Body of pancreas (tissue), 4 donors: Measurements from ENCODE around the gene TICAM2.

Experiments used
- POLR2A ChIP-seq, 3 donors: fragments of 450-650 bp; IDR thresholded peaks; one replicate each; pipeline ENCODE4 v1.6.1; 2016; ENCODE audit warnings: antibody characterized with exemption in 3 of 3, mild to moderate bottlenecking in 2 of 3
- TF ChIP-seq, protein P1 (sequence below), 7 experiments: fragments of 450-650 bp in 4 of 7; fragments of 200-600 bp in 3 of 7; sonication (generic) in 3 of 7; IDR thresholded peaks; one replicate each; pipeline ENCODE4 v1.5.1; 2016 to 2019; ENCODE audit warnings: antibody characterized with exemption in 7 of 7

DNA sequence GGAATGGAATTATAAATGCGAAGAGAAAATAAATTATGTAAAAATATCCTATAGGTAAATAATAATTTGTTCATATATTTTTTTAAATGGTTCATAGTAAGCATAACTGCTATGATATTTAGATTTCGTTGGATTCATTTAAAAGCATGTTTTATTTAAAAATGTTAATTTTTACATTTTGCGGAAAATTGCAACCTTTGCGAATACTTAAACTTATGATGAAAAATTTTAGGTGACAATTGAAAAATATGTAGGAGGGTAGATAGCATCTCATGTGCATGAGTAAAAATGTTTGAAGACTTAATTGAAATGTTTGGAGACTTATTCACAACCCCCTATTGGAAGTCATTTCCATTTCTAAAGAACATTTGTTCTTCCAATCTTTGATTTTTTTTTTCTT lies 53.6 kb downstream of the TICAM2 start:
- TF ChIP-seq POLR2A (IDR thresholded peaks at IDR 0.05): no peak
- TF ChIP-seq, protein P1, sequence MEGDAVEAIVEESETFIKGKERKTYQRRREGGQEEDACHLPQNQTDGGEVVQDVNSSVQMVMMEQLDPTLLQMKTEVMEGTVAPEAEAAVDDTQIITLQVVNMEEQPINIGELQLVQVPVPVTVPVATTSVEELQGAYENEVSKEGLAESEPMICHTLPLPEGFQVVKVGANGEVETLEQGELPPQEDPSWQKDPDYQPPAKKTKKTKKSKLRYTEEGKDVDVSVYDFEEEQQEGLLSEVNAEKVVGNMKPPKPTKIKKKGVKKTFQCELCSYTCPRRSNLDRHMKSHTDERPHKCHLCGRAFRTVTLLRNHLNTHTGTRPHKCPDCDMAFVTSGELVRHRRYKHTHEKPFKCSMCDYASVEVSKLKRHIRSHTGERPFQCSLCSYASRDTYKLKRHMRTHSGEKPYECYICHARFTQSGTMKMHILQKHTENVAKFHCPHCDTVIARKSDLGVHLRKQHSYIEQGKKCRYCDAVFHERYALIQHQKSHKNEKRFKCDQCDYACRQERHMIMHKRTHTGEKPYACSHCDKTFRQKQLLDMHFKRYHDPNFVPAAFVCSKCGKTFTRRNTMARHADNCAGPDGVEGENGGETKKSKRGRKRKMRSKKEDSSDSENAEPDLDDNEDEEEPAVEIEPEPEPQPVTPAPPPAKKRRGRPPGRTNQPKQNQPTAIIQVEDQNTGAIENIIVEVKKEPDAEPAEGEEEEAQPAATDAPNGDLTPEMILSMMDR (IDR thresholded peaks at IDR 0.05): no peak
